HEK293T (cell line): Measurements from ENCODE around the gene PPP1R9B.

Source experiments
- CTCF ChIA-PET: fragments of 350-600 bp; formaldehyde crosslinking; extraction: SDS; loops from one replicate; lab custom pipeline; 2021; ENCODE audit warnings: antibody characterized with exemption, inconsistent platforms; lab: Yijun Ruan, JAX
- POLR2A ChIA-PET: fragments of 350-600 bp; formaldehyde crosslinking; extraction: SDS; loops from one replicate; lab custom pipeline; 2020; ENCODE audit warnings: antibody characterized with exemption, inconsistent platforms; lab: Yijun Ruan, JAX
- DNase-seq: peaks from one replicate; pipeline ENCODE4 v3.0.0; 2012; ENCODE audit warnings: mixed read lengths; ENCODE audit errors: extremely low spot score
- ARNT ChIP-seq: fragments of 450-650 bp; IDR thresholded peaks from 2 replicates; pipeline ENCODE4 v1.6.1; 2017; ENCODE audit warnings: mild to moderate bottlenecking
- BHLHE40 ChIP-seq: fragments of 450-650 bp; IDR thresholded peaks from 2 replicates; pipeline ENCODE4 v1.6.1; 2016; ENCODE audit warnings: mild to moderate bottlenecking, moderate library complexity, borderline replicate concordance
- CTBP1 ChIP-seq: fragments of 450-650 bp; IDR thresholded peaks from 2 replicates; pipeline ENCODE4 v1.6.1; 2016; ENCODE audit warnings: borderline replicate concordance
- ELF4 ChIP-seq: fragments of 450-650 bp; IDR thresholded peaks from 2 replicates; pipeline ENCODE4 v1.6.1; 2017; ENCODE audit warnings: antibody characterized with exemption
- FOXA1 ChIP-seq: fragments of 450-650 bp; IDR thresholded peaks from 2 replicates; pipeline ENCODE4 v1.6.1; 2016; ENCODE audit warnings: mild to moderate bottlenecking
- FOXK2 ChIP-seq: fragments of 450-650 bp; IDR thresholded peaks from 2 replicates; pipeline ENCODE4 v1.6.1; 2016; ENCODE audit warnings: mild to moderate bottlenecking
- FOXM1 ChIP-seq: fragments of 450-650 bp; IDR thresholded peaks from 2 replicates; pipeline ENCODE4 v1.6.1; 2017; ENCODE audit warnings: mild to moderate bottlenecking, borderline replicate concordance
- HDGF ChIP-seq: fragments of 450-650 bp; IDR thresholded peaks from 2 replicates; pipeline ENCODE4 v1.6.1; 2017; ENCODE audit warnings: antibody characterized with exemption, borderline replicate concordance
- L3MBTL2 ChIP-seq: fragments of 450-650 bp; conservative IDR thresholded peaks from 2 replicates; pipeline ENCODE4 v1.6.1; 2016; ENCODE audit warnings: mild to moderate bottlenecking
- LEF1 ChIP-seq: fragments of 450-650 bp; IDR thresholded peaks from 2 replicates; pipeline ENCODE4 v1.6.1; 2017; ENCODE audit warnings: mild to moderate bottlenecking, borderline replicate concordance
- NFRKB ChIP-seq: fragments of 450-650 bp; IDR thresholded peaks from 2 replicates; pipeline ENCODE4 v1.6.1; 2016; ENCODE audit warnings: mild to moderate bottlenecking, moderate library complexity
- PKNOX1 ChIP-seq: fragments of 450-650 bp; IDR thresholded peaks from 2 replicates; pipeline ENCODE4 v1.6.1; 2016
- SP1 ChIP-seq: fragments of 450-650 bp; IDR thresholded peaks from 2 replicates; pipeline ENCODE4 v1.6.1; 2017
- SUZ12 ChIP-seq: fragments of 450-650 bp; IDR thresholded peaks from 2 replicates; pipeline ENCODE4 v1.6.1; 2016; ENCODE audit warnings: mild to moderate bottlenecking
- TARDBP ChIP-seq: fragments of 450-650 bp; IDR thresholded peaks from 2 replicates; pipeline ENCODE4 v1.6.1; 2016
- ZNF384 ChIP-seq: fragments of 450-650 bp; IDR thresholded peaks from 2 replicates; pipeline ENCODE4 v1.6.1; 2016

PPP1R9B gene

GRCh38 chr17:50120475-50121253 lies 29.8 kb downstream of the PPP1R9B start:
- CTCF ChIA-PET = no interaction called here
- TF ChIP-seq ARNT (no peak), SUZ12 (no peak), PKNOX1 (no peak), HDGF (no peak), TARDBP (no peak), FOXM1 (no peak), ELF4 (no peak), ZNF384 (no peak), FOXA1 (no peak), BHLHE40 (no peak), CTBP1 (no peak), L3MBTL2 (no peak), FOXK2 (no peak), SP1 (no peak), LEF1 (no peak), NFRKB (no peak)
- no peak for DNase-seq
- POLR2A ChIA-PET = interaction anchor here (1.9 kb wide), 1 partner anchor 40 kb away, joined by 8 read pairs; no protein-coding TSS in a partner anchor

- CTCF ChIA-PET = interaction anchor here (0.9 to 1.0 kb wide), 2 partner anchors 81 to 178 kb away, joined by 3 to 4 read pairs; no protein-coding TSS in a partner anchor
Observed at GRCh38 chr17:50118828-50119218, 31.7 kb downstream of the PPP1R9B start.

GRCh38 chr17:50118076-50118827 lies 32.2 kb downstream of the PPP1R9B start:
- CTCF ChIA-PET = no interaction called here
- POLR2A ChIA-PET = interaction anchor here (0.9 to 1.9 kb wide), 2 partner anchors 43 to 59 kb away, joined by 3 to 8 read pairs; no protein-coding TSS in a partner anchor
- no peak for DNase-seq
- no peak for TF ChIP-seq ELF4
- no peak for TF ChIP-seq TARDBP
- TF ChIP-seq NFRKB = no peak
- TF ChIP-seq PKNOX1 = no peak
- TF ChIP-seq CTBP1 = no peak
- TF ChIP-seq FOXM1 = no peak
- no peak for TF ChIP-seq ZNF384
- TF ChIP-seq ARNT = no peak
- no peak for TF ChIP-seq SUZ12
- no peak for TF ChIP-seq BHLHE40
- no peak for TF ChIP-seq LEF1
- no peak for TF ChIP-seq SP1
- TF ChIP-seq HDGF = no peak
- TF ChIP-seq FOXA1 = no peak
- TF ChIP-seq FOXK2 = no peak
- TF ChIP-seq L3MBTL2 = no peak

More at GRCh38 chr17:50118828-50119218, 31.7 kb downstream of the PPP1R9B start:
- no peak for DNase-seq
- POLR2A ChIA-PET = interaction anchor here (1.0 to 1.9 kb wide), 2 partner anchors 14 to 42 kb away, joined by 3 to 8 read pairs; no protein-coding TSS in a partner anchor
- TF ChIP-seq BHLHE40 = no peak

- CTCF ChIA-PET = no interaction called here
- POLR2A ChIA-PET = interaction anchor here (0.9 kb wide), 1 partner anchor 60 kb away, joined by 3 read pairs; no protein-coding TSS in a partner anchor
- DNase-seq = no peak
- TF ChIP-seq L3MBTL2 (no peak), SUZ12 (no peak), TARDBP (no peak), NFRKB (no peak), BHLHE40 (no peak), FOXA1 (no peak), FOXK2 (no peak)
Observed at GRCh38 chr17:50117202-50118051, 33.0 kb downstream of the PPP1R9B start.

GRCh38 chr17:50115756-50116155 lies 34.7 kb downstream of the PPP1R9B start:
- CTCF ChIA-PET = interaction anchor here (1.0 to 2.5 kb wide), 4 partner anchors 8 to 46 kb away, joined by 3 to 17 read pairs (median 10); no protein-coding TSS in a partner anchor
- DNase-seq = no peak
- TF ChIP-seq BHLHE40 = no peak
- no peak for TF ChIP-seq SUZ12
- no peak for TF ChIP-seq SP1
- TF ChIP-seq HDGF = no peak
- no peak for TF ChIP-seq FOXK2
- no peak for TF ChIP-seq FOXM1
- TF ChIP-seq FOXA1 = no peak
- no peak for TF ChIP-seq L3MBTL2
- TF ChIP-seq CTBP1 = no peak
- no peak for TF ChIP-seq ELF4
- TF ChIP-seq ARNT = no peak
- TF ChIP-seq PKNOX1 = no peak
- POLR2A ChIA-PET = interaction anchor here (0.7 to 2.9 kb wide), 4 partner anchors 8 to 46 kb away, joined by 3 to 15 read pairs (median 11); no protein-coding TSS in a partner anchor
